GM18858 (cell line): ENCODE results near the gene ATP6V0E2.
"Not testable (repeated sequence)": the region's sequence is repeated elsewhere in the genome, so short reads cannot be mapped to it uniquely, and the experiment has no call there.

Experiments used
- ATAC-seq: cut with Tn5 transposase; IDR thresholded peaks from one replicate; pipeline ENCODE4 v1.9.1; 2021; ENCODE audit not compliant: unreplicated experiment

The ATP6V0E2 gene

DNA sequence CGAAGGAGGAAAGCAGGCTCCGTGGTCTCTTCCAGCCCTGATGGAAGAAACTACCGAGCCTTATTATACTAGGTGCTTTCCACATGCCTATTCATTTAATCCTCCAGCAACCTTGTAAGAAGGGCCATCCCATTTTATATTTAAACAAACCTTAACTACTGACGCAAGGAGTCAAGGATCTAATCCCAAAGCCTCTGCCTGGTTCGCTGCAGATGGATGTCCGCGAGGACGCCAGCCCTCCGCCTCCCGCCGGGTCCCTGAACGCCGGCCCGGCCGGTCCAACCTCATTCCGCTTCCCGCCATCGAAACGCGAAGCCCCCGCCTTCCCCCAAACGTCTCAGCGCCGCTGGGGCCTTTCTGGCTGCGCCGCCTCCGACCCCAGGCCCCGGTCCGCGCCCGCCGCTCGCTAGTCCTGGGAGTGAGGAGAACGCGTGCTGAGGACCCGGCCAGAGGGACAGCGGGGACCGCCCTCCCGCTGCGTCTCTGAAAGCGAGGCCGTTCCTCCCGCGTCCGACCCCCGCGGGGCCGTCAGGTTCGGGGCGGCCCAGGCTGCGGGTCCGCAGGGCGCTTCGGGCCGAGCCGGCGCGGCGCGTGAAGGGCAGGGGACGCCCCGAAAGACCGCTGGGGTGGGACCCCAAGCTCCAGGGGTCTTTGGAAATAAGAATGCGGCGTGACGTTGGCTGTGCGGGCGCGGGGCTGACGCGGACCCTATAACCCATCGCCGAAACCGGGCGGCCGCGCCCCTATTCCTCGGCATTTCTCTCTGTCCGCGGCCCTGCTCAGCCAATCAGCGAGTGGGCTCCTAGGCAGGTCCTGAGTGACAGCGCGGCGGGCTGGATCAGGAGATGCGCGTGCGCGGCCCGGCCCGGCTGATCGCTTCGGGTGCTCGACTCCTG is at the start of gene ATP6V0E2:
ATP6V0E2 (plus strand) TSS at position 896 of the 896 bp plus-strand sequence. CDS start 97 bp downstream, outside the sequence.
- peak; percentile 82 for ATAC-seq

GRCh38 chr7:149824301-149824741 is 49.4 kb upstream of the ATP6V0E2 start:
- ATAC-seq: no peak

DNA sequence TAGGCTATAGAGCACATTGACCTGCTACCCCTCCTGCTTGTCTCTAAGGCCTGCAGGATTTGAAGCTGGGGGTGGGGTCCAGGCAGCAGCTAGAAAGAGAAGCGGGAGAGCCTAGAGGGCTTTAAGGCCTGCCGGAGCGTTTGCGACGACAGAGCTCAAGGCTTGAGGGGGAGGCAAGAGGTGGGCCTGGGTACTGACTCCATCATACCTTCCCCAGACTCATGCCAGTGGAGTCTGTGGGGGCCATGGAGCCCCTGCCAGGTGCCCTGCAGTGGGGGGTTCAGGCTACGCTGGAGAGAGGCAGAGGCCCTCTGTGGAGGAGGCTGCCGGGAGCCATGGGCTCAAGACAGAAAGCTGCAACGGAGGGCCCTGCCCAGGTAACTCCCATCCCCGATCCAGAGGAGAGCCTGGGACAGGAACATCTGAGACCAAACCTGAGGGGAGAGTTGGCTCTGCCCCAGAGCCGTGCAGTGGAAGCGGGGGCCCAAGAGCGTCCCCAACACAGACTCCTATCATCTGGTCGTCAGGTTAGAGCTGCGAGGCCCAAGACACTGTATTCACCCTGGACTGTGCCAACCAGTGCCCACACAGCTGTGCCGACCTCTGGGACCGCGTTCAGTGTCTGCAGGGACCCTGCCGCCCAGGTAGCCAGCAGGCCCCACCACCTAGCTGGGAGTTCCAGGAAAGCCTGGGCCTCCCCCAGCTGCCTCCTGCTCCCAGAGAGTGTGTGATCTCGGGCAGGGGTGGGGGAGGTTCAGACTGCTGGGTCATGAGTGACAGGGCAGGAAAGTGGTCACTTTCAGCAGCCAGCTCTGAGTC is 48.8 kb upstream of the ATP6V0E2 start:
- ATAC-seq: no peak

GRCh38 chr7:149825567-149826343 is 48.0 kb upstream of the ATP6V0E2 start:
- no peak for ATAC-seq

DNA sequence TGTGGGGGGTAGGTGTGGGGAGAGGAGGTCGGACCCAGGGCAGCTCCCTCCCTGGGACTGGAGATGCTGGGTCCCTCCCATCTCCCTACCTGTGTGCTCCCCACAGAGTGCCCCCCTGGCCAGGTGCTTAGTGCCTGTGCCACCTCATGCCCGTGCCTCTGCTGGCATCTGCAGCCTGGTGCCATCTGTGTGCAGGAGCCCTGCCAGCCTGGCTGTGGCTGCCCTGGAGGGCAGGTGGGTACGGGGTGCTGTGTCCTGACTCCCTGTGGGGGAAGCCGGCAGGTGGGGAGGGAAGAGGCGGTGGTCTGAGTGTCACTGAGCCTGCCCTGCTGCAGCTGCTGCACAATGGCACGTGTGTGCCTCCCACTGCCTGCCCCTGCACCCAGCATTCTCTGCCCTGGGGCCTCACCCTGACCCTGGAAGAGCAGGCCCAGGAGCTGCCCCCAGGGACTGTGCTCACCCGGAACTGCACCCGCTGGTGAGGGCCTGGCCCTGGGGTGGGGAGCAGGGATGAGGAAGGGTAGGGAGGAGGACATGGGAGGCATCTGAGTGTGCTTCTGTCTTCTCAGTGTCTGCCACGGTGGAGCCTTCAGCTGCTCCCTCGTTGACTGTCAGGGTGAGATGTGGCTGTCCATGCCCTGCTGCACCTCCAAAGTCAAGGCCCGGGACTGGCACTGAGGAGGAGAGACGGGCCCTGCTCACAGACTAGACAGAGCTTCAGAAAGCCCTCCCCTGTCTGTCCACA is 47.3 kb upstream of the ATP6V0E2 start:
- no peak for ATAC-seq

- ATAC-seq: no peak
Observed at GRCh38 chr7:149827089-149827981, 46.4 kb upstream of the ATP6V0E2 start.

GRCh38 chr7:149828357-149829309 is 45.1 kb upstream of the ATP6V0E2 start:
- ATAC-seq: no peak

DNA sequence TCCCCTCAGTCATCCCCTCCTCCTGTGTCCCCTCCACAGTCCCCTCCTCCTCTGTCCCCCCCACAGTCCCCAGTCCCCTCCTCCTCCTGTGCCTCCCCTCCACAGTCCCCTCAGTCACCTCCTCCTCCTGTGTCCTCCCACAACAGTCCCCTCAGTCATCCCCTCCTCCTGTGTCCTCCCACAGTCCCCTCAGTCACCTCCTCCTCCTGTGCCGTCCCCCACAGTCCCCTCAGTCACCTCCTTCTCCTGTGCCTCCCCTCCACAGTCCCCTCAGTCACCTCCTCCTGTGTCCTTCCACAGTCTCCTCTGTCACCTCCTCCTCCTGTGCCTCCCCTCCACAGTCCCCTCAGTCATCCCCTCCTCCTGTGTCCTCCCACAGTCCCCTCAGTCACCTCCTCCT is 43.2 kb upstream of the ATP6V0E2 start:
- ATAC-seq: not testable (repeated sequence)

DNA sequence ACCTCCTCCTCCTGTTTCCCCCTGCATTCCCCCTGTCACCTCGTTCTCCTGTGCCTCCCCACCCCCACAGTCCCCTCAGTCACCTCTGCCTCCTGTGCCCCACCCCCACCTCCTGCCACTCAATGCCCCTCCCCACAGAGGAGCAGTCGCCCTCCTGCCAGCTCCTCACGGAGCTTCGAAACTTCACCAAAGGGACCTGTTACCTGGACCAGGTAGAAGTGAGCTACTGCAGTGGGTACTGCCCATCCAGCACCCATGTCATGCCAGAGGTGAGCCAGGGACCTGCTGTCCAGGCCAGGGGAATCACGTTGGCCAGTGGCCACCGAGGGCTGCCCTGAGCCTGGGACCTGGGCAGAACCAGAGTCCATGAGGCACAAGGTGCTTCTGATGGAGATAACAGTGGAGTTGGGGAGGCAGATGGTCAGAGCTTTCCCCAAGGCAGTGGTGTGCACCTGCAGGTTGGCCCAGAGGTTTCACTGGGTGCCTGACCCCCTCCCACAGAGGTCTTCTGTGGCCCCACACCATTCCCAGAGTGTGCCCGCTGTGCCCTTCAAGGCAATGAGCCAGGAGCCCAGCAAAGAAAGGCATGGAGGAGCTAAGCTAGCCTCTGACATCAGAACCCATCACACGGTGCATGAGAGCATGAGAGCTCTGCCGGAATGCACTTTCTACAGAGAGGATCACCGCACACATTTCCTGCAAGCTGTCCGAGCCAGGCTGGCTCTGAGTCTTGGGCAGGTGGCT is 42.6 kb upstream of the ATP6V0E2 start:
- ATAC-seq: no peak

GRCh38 chr7:149831741-149832219 is 42.0 kb upstream of the ATP6V0E2 start:
- no peak for ATAC-seq

GRCh38 chr7:149832332-149833041 is 41.3 kb upstream of the ATP6V0E2 start:
- no peak for ATAC-seq

GRCh38 chr7:149833495-149834130 is 40.2 kb upstream of the ATP6V0E2 start:
- ATAC-seq: no peak

DNA sequence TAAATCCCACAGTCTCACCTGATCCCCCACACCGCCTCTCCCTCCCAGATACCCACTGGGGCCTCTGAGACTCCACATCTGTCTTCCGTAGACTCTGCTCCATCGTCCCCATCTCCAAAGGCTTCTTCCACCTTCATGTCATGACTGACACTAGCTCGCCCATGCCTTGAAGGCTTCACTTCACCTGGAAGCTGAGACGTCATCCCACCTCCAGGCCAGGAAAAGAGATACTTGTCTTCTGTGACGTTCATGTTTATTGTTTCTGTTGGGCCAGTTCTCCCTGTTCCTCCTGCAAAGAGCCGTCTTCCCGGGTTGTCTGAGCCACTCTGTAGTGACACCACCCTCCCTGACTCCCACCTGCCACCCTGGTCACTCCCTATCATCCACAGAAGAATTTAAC is 39.2 kb upstream of the ATP6V0E2 start:
- no peak for ATAC-seq

DNA sequence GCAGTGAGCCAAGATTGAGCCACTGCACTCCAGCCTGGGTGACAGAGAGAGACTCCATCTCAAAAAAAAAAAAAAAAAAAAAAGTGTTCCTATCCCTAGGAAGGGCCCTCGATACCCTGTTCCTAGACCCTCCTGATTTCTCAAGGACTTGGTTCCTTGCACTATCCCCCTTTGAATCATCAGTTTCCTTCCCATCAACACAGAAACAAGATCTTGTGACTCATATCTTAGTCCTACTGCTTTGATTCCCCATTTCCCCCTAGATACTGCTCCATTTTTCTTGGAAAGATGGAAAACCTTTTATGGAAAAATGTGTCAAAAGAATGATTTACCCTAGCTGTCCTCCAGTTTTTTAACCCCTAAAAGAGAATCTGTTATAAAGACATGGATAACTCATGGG is 37.3 kb upstream of the ATP6V0E2 start:
- no peak for ATAC-seq

- ATAC-seq: no peak
Observed at GRCh38 chr7:149837564-149838223, 36.1 kb upstream of the ATP6V0E2 start.
